H1 (cell line): Measurements from ENCODE around the gene ADORA1. TPM values are rescaled to one million over a fixed set of nuclear protein-coding genes. Genes with fewer than 3 reads are reported as not detected.
A peak's percentile ranks its signal among the peaks of the same experiment; 100 is the strongest.

Experiments
- CTCF ChIA-PET: fragments of 300-600 bp; sonication (Branson Sonifier 250); formaldehyde crosslinking; loops from one replicate; lab custom pipeline; 2021; ENCODE audit not compliant: partially characterized antibody; lab: Charles Lee
- POLR2A ChIA-PET: fragments of 300-600 bp; sonication (Branson Sonifier 250); formaldehyde crosslinking; loops from one replicate; lab custom pipeline; 2021; ENCODE audit warnings: inconsistent platforms; ENCODE audit not compliant: partially characterized antibody; lab: Charles Lee
- DNase-seq, 2 experiments: peaks; one replicate each; pipeline versions ENCODE4 v3.0.0 to v3.0.0-alpha.2; 2010 to 2022; ENCODE audit warnings: low spot score in 2 of 2, low read depth in 1 of 2, mixed read lengths in 1 of 2
- FAIRE-seq: peaks from 2 replicates; lab custom pipeline; 2011; peaks lifted over from hg19 to GRCh38; lab: Jason Lieb, UNC
- H2AFZ ChIP-seq: 2 replicates; pipeline ENCODE4 v1.8.1; 2012; ENCODE audit warnings: low read length, inconsistent platforms
- H2AK5ac ChIP-seq: 2 replicates; pipeline ENCODE4 v1.6.1; 2013; ENCODE audit warnings: low read depth, low read length
- H2BK120ac ChIP-seq: replicated peaks from 2 replicates; pipeline ENCODE3; 2013; ENCODE audit warnings: low read depth, low read length, inconsistent platforms
- H2BK12ac ChIP-seq: 2 replicates; pipeline ENCODE4 v1.6.1; 2013; ENCODE audit warnings: low read depth, low read length
- H2BK15ac ChIP-seq: 2 replicates; pipeline ENCODE4 v1.6.1; 2013; ENCODE audit warnings: low read length
- H2BK20ac ChIP-seq: 2 replicates; pipeline ENCODE4 v1.6.1; 2013; ENCODE audit warnings: low read length
- H2BK5ac ChIP-seq: 2 replicates; pipeline ENCODE4 v1.6.1; 2013; ENCODE audit warnings: low read depth, low read length
- H3K14ac ChIP-seq: 2 replicates; pipeline ENCODE4 v1.6.1; 2013; ENCODE audit warnings: inconsistent platforms; ENCODE audit not compliant: insufficient read length
- H3K18ac ChIP-seq: 2 replicates; pipeline ENCODE4 v1.6.1; 2013; ENCODE audit warnings: low read length; ENCODE audit errors: extremely low read depth
- H3K23ac ChIP-seq: 2 replicates; pipeline ENCODE4 v1.6.1; 2013; ENCODE audit warnings: inconsistent platforms; ENCODE audit not compliant: insufficient read length
- H3K23me2 ChIP-seq: 2 replicates; pipeline ENCODE4 v1.6.1; 2013; ENCODE audit warnings: low read depth, low read length
- H3K27ac ChIP-seq: 2 replicates; pipeline ENCODE4 v1.6.1; 2011; ENCODE audit warnings: low read depth, low read length, inconsistent platforms
- H3K27me3 ChIP-seq, 4 experiments: replicated peaks in 1 of 4; 1 replicate in 1 of 4; 2 replicates in 3 of 4; pipeline versions ENCODE4 v1.6.1 to v1.8.1; 2011 to 2013; ENCODE audit warnings: low read length in 3 of 4, mild to moderate bottlenecking in 3 of 4, inconsistent platforms in 2 of 4, mixed read lengths in 2 of 4, moderate library complexity in 1 of 4; ENCODE audit not compliant: control insufficient read depth in 3 of 4, insufficient read depth in 3 of 4; ENCODE audit errors: extremely low read depth in 1 of 4
- H3K36me3 ChIP-seq, 4 experiments: 2 replicates each; pipeline versions ENCODE4 v1.6.1 to v1.8.1; 2011 to 2013; ENCODE audit warnings: mild to moderate bottlenecking in 4 of 4, low read length in 3 of 4, moderate library complexity in 2 of 4, control low read depth in 1 of 4, inconsistent platforms in 1 of 4; ENCODE audit not compliant: insufficient read depth in 4 of 4, control insufficient read depth in 2 of 4
- H3K4ac ChIP-seq: replicated peaks from 2 replicates; pipeline ENCODE3; 2013; ENCODE audit warnings: low read length, low read depth, mixed read lengths, inconsistent platforms; ENCODE audit not compliant: insufficient read length
- H3K4me1 ChIP-seq, 4 experiments: replicated peaks in 1 of 4; 1 replicate in 1 of 4; 2 replicates in 3 of 4; pipeline versions ENCODE4 v1.6.1 to v1.8.1; 2011 to 2013; ENCODE audit warnings: low read length in 3 of 4, inconsistent platforms in 2 of 4, mixed read lengths in 1 of 4; ENCODE audit not compliant: insufficient read depth in 4 of 4, control insufficient read depth in 3 of 4
- H3K4me2 ChIP-seq, 2 experiments: 2 replicates each; pipeline versions ENCODE4 v1.6.1 to v1.8.1; 2011 to 2013; ENCODE audit warnings: low read depth in 2 of 2, low read length in 2 of 2, control low read depth in 1 of 2, inconsistent platforms in 1 of 2, mild to moderate bottlenecking in 1 of 2; ENCODE audit not compliant: insufficient read depth in 1 of 2
- H3K4me3 ChIP-seq, 4 experiments: fragments of 200-600, 300-600 bp in 1 of 4; sonication (generic), shearing (Covaris generic), sonication (Bioruptor Twin) in 1 of 4; 2 replicates each; pipeline versions ENCODE4 v1.5.1 to v1.8.1; 2011 to 2016; ENCODE audit warnings: low read length in 4 of 4, low read depth in 3 of 4, control low read depth in 2 of 4, inconsistent platforms in 2 of 4, mild to moderate bottlenecking in 2 of 4, mixed read lengths in 1 of 4, moderate library complexity in 1 of 4; ENCODE audit not compliant: insufficient read depth in 2 of 4; ENCODE audit errors: extremely low read depth in 1 of 4
- H3K56ac ChIP-seq: replicated peaks from 2 replicates; pipeline ENCODE3; 2013; ENCODE audit warnings: low read depth, mild to moderate bottlenecking, mixed read lengths, low read length, inconsistent platforms; ENCODE audit not compliant: insufficient read length
- H3K79me1 ChIP-seq: 2 replicates; pipeline ENCODE4 v1.6.1; 2013; ENCODE audit warnings: low read depth, low read length, control low read depth
- H3K79me2 ChIP-seq, 2 experiments: 2 replicates each; pipeline versions ENCODE4 v1.6.1 to v1.8.1; 2012 to 2013; ENCODE audit warnings: low read length in 2 of 2, mild to moderate bottlenecking in 2 of 2, inconsistent platforms in 1 of 2; ENCODE audit not compliant: insufficient read depth in 2 of 2, control insufficient read depth in 1 of 2
- H3K9ac ChIP-seq, 4 experiments: replicated peaks in 1 of 4; 1 replicate in 1 of 4; 2 replicates in 3 of 4; pipeline versions ENCODE4 v1.6.1 to v1.8.1; 2011 to 2013; ENCODE audit warnings: low read depth in 3 of 4, low read length in 3 of 4, control low read depth in 2 of 4, mild to moderate bottlenecking in 2 of 4, moderate library complexity in 2 of 4, inconsistent platforms in 1 of 4; ENCODE audit errors: extremely low read depth in 1 of 4
- H3K9me3 ChIP-seq, 2 experiments: 2 replicates each; pipeline versions ENCODE4 v1.6.1 to v1.8.1; 2012 to 2013; ENCODE audit warnings: mild to moderate bottlenecking in 2 of 2, moderate library complexity in 2 of 2, control low read depth in 1 of 2, inconsistent platforms in 1 of 2, low read depth in 1 of 2, low read length in 1 of 2, mixed read lengths in 1 of 2; ENCODE audit not compliant: insufficient read depth in 2 of 2
- H4K20me1 ChIP-seq, 2 experiments: replicated peaks in 1 of 2; 2 replicates each; pipeline versions ENCODE3 to v1.8.1; 2011 to 2013; ENCODE audit warnings: inconsistent platforms in 2 of 2, low read length in 2 of 2, mild to moderate bottlenecking in 1 of 2; ENCODE audit not compliant: insufficient read depth in 2 of 2, control insufficient read depth in 1 of 2
- H4K5ac ChIP-seq: 2 replicates; pipeline ENCODE4 v1.6.1; 2013; ENCODE audit warnings: low read length, low read depth, mixed read lengths, inconsistent platforms; ENCODE audit not compliant: insufficient read length
- H4K8ac ChIP-seq: 2 replicates; pipeline ENCODE4 v1.8.0; 2013; ENCODE audit warnings: mild to moderate bottlenecking, moderate library complexity, low read length, inconsistent platforms; ENCODE audit not compliant: insufficient read depth; ENCODE audit errors: extremely low read depth
- H4K91ac ChIP-seq: replicated peaks from 2 replicates; pipeline ENCODE3; 2013; ENCODE audit warnings: low read length, mixed read lengths, inconsistent platforms; ENCODE audit not compliant: insufficient read length
- RXRA ChIP-seq: IDR thresholded peaks from 2 replicates; pipeline ENCODE4 v1.6.1; 2011; ENCODE audit warnings: low read depth, mild to moderate bottlenecking, low read length, moderate library complexity; ENCODE audit not compliant: insufficient read depth
- SUZ12 ChIP-seq: fragments of 200-600 bp; sonication (generic); IDR thresholded peaks from 2 replicates; pipeline ENCODE4 v1.6.1; 2012; ENCODE audit warnings: mild to moderate bottlenecking, inconsistent platforms, low read length, moderate library complexity, mixed read lengths
- WGBS, 2 experiments: shearing (Covaris generic) in 1 of 2; methylation state at CpG; one replicate each; pipeline versions ENCODE4 v1.1.6 to v1.1.7; 2013 to 2015; ENCODE audit warnings: low lambda C conversion rate in 2 of 2, mixed read lengths in 2 of 2, inconsistent platforms in 1 of 2, low coverage in 1 of 2, missing lambda C conversion rate in 1 of 2; ENCODE audit not compliant: insufficient replicate concordance in 2 of 2, insufficient coverage in 1 of 2, insufficient read length in 1 of 2; ENCODE audit errors: extremely low coverage in 1 of 2, missing lambda C conversion rate in 1 of 2; 5-methylcytosine and 5-hydroxymethylcytosine counted together
- polyA plus RNA-seq, 7 experiments: library from polyadenylated mRNA; depleted of rRNA in 3 of 7; stranded (reverse) in 5 of 7; unstranded in 2 of 7; fragments of >200 nt in 5 of 7; fragments of 200-250 nt in 2 of 7; gene quantifications; 1 replicate in 5 of 7; 2 replicates in 1 of 7; 4 replicates in 1 of 7; pipeline versions ENCODE4 v1.2.1 to v1.2.3, GENCODE V29; 2011 to 2013; ENCODE audit warnings: missing spikeins in 2 of 7, mixed read lengths in 2 of 7
- total RNA-seq: library from RNA; stranded (reverse); fragmentation: NEBNext Ultra II Directional; extraction: Animal tissue kit (Norgen Biotek cat#: 25700); gene quantifications from 2 replicates; pipeline ENCODE4 v1.2.1, GENCODE V29; 2021

Gene ADORA1
- total and polyA plus RNA-seq, 2 of the 8 experiments (the other 6 are each of a cell fraction or from before 2014, with no cell fraction given): 3.3 to 6.7 TPM

DNA sequence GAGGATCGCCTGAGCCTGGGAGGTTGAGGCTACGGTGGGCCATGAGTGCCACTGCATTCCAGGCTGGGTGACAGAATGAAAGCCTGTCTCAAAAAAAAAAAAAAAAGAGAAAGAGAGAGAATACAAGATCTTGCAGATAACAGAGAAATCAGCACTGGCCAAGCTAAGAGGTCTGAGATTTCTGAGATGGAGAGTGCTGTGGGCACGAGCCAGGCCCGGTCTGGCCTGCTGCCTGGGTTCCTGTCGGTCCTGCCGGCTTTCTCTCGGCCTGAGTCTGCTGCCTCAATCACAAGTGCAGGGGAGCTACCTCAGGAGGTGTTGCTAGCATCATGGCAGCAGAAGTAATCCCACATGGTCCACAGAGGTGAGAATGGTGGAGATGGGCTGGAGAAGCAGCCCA is 19.0 kb downstream of the ADORA1 start:
- ChIA-PET POLR2A (interaction anchor here (0.9 to 1.3 kb wide), 3 partner anchors 10 to 60 kb away, joined by 3 to 4 read pairs (median 3); no protein-coding TSS in a partner anchor), CTCF (interaction anchor here (1.7 to 49.1 kb wide), 10 partner anchors 15 to 124 kb away, joined by 4 to 1071 read pairs (median 16); partner anchors contain the start of genes ADORA1, MYBPH and PPFIA4)
- H4K8ac ChIP-seq: no peak overlapping the region; the same call in 1 of the 2 replicates
- no peaks in the 10 kb centered on the region for H3K79me2 ChIP-seq
- no peaks in the 10 kb centered on the region for H3K27me3 ChIP-seq
- H3K9ac ChIP-seq: no peak overlapping the region
- peak overlapping the region; percentile 98; the same call in 1 of the 2 replicates for H2BK12ac ChIP-seq
- H3K36me3 ChIP-seq: no peaks in the 10 kb centered on the region
- no peaks in the 10 kb centered on the region for H3K79me1 ChIP-seq
- peak overlapping the region; percentile 84; the same call in 1 of the 2 replicates for H2AK5ac ChIP-seq
- WGBS, 2 experiments: 96% methylated on average over 7 of the region's 7 CpGs; no CpG with 5 or more reads in 1 of the 2 experiments
- H2BK15ac ChIP-seq: peak overlapping the region; percentile 92
- no peaks in the 10 kb centered on the region for H4K20me1 ChIP-seq
- peak overlapping the region; percentile 88 for H3K18ac ChIP-seq
- no peak for DNase-seq
- no peak overlapping the region for H3K56ac ChIP-seq
- FAIRE-seq: no peak
- H3K4ac ChIP-seq: no peak overlapping the region
- H3K27ac ChIP-seq: no peak overlapping the region
- no peak overlapping the region for H2AFZ ChIP-seq
- no peak overlapping the region for H3K4me3 ChIP-seq
- H3K4me2 ChIP-seq: no peak overlapping the region; a peak in 1 of 4 replicates
- H4K5ac ChIP-seq: no peak overlapping the region
- no peak overlapping the region for H3K23ac ChIP-seq
- H3K4me1 ChIP-seq: peaks cover 7 to 34% (median 12%) of the 10 kb centered on the region in 4 experiments
- peak overlapping the region; percentile 62; the same call in 1 of the 2 replicates for H2BK5ac ChIP-seq
- peak overlapping the region; percentile 18 for H4K91ac ChIP-seq
- H3K9me3 ChIP-seq: peaks cover 0 to 5% of the 10 kb centered on the region in 2 experiments; a peak in 1 of 4 replicates
- no peaks in the 10 kb centered on the region; the same call in 1 of the 2 replicates for H3K23me2 ChIP-seq
- no peak overlapping the region for H3K14ac ChIP-seq
- H2BK20ac ChIP-seq: peak overlapping the region; percentile 91; the same call in 1 of the 2 replicates
- H2BK120ac ChIP-seq: peak overlapping the region; percentile 65
- TF ChIP-seq SUZ12 (no peak), RXRA (no peak)
